Fibroblast of pulmonary artery (primary cell): ENCODE measurements around the gene GRK6.

ENCODE experiments used
- DNase-seq: peaks from one replicate; pipeline ENCODE4 v3.0.0-alpha.2; 2010; ENCODE audit warnings: low read depth
- H3K4me3 ChIP-seq: replicated peaks from 2 replicates; pipeline ENCODE4 v1.5.1; 2011; ENCODE audit warnings: low read depth, mild to moderate bottlenecking, control low read depth, low read length, moderate library complexity
- CTCF ChIP-seq: IDR thresholded peaks from 2 replicates; pipeline ENCODE4 v1.5.1; 2011; ENCODE audit warnings: mild to moderate bottlenecking, control low read depth, low read length, inconsistent platforms; ENCODE audit errors: missing control alignments

Gene GRK6

GRCh38 chr5:177404641-177405179 is 21.8 kb upstream of the GRK6 start:
- TF ChIP-seq CTCF = no peak
- peak overlapping the region; percentile 56 for H3K4me3 ChIP-seq
- DNase-seq = no peak

- TF ChIP-seq CTCF = no peak
- no peak for DNase-seq
- H3K4me3 ChIP-seq = no peak overlapping the region
These were observed 21.2 kb upstream of the GRK6 start for GRCh38 chr5:177405312-177405711.

GRCh38 chr5:177405805-177406204 is 20.7 kb upstream of the GRK6 start:
- TF ChIP-seq CTCF = no peak
- DNase-seq = no peak
- H3K4me3 ChIP-seq = no peak overlapping the region

- no peak for DNase-seq
- no peak within 1 kb of the TSS for H3K4me3 ChIP-seq
- TF ChIP-seq CTCF = no peak
These were observed 17.3 kb upstream of the GRK6 start, which contains the start of gene F12 for GRCh38 chr5:177409043-177409801. F12 (minus strand) TSS chr5:177409564; CDS start chr5:177409527, 37 bp downstream.

- no peak for TF ChIP-seq CTCF
These were observed 15.9 kb upstream of the GRK6 start for GRCh38 chr5:177410575-177410974.

GRCh38 chr5:177412603-177413233 is 13.8 kb upstream of the GRK6 start:
- DNase-seq = no peak
- H3K4me3 ChIP-seq = no peak overlapping the region
- TF ChIP-seq CTCF = no peak

More at GRCh38 chr5:177410575-177410974, 15.9 kb upstream of the GRK6 start:
- no peak overlapping the region for H3K4me3 ChIP-seq
- no peak for DNase-seq
